AG04450 (cell line): Measurements from ENCODE around the gene VAPA. TPM values are rescaled to one million over a fixed set of nuclear protein-coding genes. Genes with fewer than 3 reads are reported as not detected.

ENCODE experiments used
- CTCF ChIA-PET: fragments of 300-600, 350-600 bp; formaldehyde crosslinking; extraction: SDS; loops from one replicate; lab custom pipeline; 2022; ENCODE audit warnings: antibody characterized with exemption, inconsistent platforms; lab: Charles Lee
- POLR2A ChIA-PET: fragments of 350-600 bp; formaldehyde crosslinking; extraction: SDS; loops from one replicate; lab custom pipeline; 2021; ENCODE audit warnings: antibody characterized with exemption, inconsistent platforms; lab: Yijun Ruan, JAX
- DNase-seq: peaks from one replicate; pipeline ENCODE4 v3.0.0-alpha.2; 2011; ENCODE audit warnings: low read depth, low spot score
- H3K27ac ChIP-seq: one replicate; pipeline ENCODE4 v1.5.1; 2012; ENCODE audit warnings: low read depth, low read length, control low read depth
- H3K27me3 ChIP-seq: one replicate; pipeline ENCODE4 v1.6.0; 2012; ENCODE audit warnings: low read length; ENCODE audit not compliant: control insufficient read depth, insufficient read depth
- H3K4me3 ChIP-seq: 2 replicates; pipeline ENCODE4 v1.5.1; 2011; ENCODE audit warnings: mild to moderate bottlenecking, low read depth, low read length, control low read depth
- H3K9me3 ChIP-seq: 2 replicates; pipeline ENCODE4 v1.5.1; 2012; ENCODE audit warnings: low read length; ENCODE audit not compliant: control insufficient read depth, insufficient read depth
- polyA plus RNA-seq: library from polyadenylated mRNA; depleted of rRNA; stranded (reverse); fragments of >200 nt; gene quantifications from 2 replicates; pipeline ENCODE4 v1.2.3, GENCODE V29; 2011
- TF ChIP-seq, protein P1 (sequence below): IDR thresholded peaks from 2 replicates; pipeline ENCODE4 v1.5.1; 2011; ENCODE audit warnings: low read depth, low read length, control low read depth, inconsistent platforms

VAPA gene
- polyA plus RNA-seq, 1 experiment, result 393 TPM

DNA sequence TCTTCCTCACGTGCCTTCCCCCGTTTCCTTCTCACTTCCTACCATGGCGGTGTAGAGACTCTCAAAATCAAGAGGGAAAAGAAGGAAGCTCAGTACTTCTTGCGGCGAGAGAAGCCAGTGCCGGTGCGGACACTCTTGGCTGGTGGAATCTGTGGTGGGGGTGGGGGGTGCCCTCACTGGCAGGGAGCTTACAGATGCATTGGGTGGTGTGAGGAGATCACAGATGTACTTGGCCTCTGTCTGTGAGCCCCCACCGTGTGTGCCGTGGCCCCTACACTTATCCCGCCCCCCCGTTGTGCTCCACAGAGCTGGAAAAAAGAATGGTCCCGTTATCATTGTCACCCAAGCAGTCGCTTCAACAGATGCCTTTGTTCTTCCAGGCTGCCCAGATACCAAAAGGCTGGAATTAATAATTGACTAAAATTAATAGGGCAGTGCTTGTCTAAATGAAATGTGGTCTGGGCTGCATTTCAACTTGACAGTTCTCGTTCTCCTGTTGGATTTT lies 79.8 kb downstream of the VAPA start:
- DNase-seq, result no peak
- ChIA-PET CTCF (interaction anchor here (1.1 kb wide), 1 partner anchor 23 kb away, joined by 3 read pairs; no protein-coding TSS in a partner anchor), POLR2A (no interaction called here)
- Histone ChIP-seq H3K4me3 (no peak overlapping the region), H3K27me3 (peaks cover 48% of the 10 kb centered on the region), H3K9me3 (peaks cover 5% of the 10 kb centered on the region; the same call in 1 of the 2 replicates), H3K27ac (no peak overlapping the region)
- TF ChIP-seq, protein P1, sequence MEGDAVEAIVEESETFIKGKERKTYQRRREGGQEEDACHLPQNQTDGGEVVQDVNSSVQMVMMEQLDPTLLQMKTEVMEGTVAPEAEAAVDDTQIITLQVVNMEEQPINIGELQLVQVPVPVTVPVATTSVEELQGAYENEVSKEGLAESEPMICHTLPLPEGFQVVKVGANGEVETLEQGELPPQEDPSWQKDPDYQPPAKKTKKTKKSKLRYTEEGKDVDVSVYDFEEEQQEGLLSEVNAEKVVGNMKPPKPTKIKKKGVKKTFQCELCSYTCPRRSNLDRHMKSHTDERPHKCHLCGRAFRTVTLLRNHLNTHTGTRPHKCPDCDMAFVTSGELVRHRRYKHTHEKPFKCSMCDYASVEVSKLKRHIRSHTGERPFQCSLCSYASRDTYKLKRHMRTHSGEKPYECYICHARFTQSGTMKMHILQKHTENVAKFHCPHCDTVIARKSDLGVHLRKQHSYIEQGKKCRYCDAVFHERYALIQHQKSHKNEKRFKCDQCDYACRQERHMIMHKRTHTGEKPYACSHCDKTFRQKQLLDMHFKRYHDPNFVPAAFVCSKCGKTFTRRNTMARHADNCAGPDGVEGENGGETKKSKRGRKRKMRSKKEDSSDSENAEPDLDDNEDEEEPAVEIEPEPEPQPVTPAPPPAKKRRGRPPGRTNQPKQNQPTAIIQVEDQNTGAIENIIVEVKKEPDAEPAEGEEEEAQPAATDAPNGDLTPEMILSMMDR, result no peak

DNA sequence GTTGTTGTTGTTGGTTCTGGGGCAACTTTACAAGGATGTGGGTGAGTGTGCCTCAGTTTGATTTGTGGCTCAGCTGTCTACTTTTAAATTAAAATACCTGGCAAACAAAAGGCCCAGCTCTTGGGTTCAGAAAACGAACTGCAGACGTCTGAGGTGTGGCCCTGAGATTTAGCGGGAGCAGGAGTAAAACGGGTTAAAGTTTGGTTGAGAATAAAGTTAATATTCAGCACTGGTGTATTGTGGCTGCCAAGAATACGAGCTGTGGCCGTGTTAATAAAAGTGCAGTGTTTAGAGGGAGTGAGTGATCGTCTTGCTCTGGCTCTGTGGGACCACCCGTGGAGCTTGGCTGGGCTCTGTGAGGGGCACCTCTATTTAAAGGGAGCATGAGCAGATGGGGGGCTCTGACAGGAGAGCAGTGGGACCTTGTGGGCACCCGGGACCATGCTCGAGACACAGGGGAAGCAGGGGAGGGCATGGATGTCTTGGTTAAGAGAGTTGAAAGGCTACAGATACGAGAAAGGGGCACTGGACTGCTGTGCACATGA lies 80.3 kb downstream of the VAPA start:
- CTCF ChIA-PET, result interaction anchor here (1.1 kb wide), 1 partner anchor 23 kb away, joined by 3 read pairs; no protein-coding TSS in a partner anchor
- H3K27ac ChIP-seq, result no peak overlapping the region
- H3K27me3 ChIP-seq, result peaks cover 48% of the 10 kb centered on the region
- no peak overlapping the region for H3K4me3 ChIP-seq
- H3K9me3 ChIP-seq, result peaks cover 5% of the 10 kb centered on the region; the same call in 1 of the 2 replicates
- POLR2A ChIA-PET, result no interaction called here
- DNase-seq, result no peak
- TF ChIP-seq, protein P1, result no peak

DNA sequence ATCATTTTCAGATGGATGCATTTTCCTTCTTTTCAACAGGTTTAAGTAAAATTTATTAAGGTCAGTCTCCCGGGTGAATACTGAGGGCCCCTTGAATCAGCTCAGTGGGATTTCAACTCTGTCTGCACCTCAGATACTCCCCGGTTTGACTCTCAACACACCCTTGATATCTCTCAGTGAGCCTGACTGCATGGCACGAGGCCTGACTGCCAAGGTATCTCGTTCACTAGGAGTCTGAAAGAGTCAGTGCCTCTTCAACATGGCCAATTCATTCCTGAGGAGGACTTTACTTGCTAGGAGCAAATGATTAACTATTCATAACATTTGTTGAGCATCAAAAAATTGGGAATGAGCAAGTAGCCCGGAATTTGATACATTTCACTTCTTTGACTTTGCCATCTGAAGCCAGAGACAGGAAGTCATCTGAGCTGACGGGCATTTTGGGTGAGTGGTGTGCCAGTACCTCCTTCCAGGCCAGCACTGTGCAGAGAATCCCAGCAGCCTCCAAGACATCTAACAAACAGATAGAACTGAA lies 81.0 kb downstream of the VAPA start:
- Histone ChIP-seq H3K9me3 (peaks cover 5% of the 10 kb centered on the region; the same call in 1 of the 2 replicates), H3K4me3 (no peak overlapping the region), H3K27me3 (peaks cover 44% of the 10 kb centered on the region), H3K27ac (no peak overlapping the region)
- CTCF ChIA-PET, result no interaction called here
- POLR2A ChIA-PET, result no interaction called here
- TF ChIP-seq, protein P1, result no peak
- DNase-seq, result no peak

DNA sequence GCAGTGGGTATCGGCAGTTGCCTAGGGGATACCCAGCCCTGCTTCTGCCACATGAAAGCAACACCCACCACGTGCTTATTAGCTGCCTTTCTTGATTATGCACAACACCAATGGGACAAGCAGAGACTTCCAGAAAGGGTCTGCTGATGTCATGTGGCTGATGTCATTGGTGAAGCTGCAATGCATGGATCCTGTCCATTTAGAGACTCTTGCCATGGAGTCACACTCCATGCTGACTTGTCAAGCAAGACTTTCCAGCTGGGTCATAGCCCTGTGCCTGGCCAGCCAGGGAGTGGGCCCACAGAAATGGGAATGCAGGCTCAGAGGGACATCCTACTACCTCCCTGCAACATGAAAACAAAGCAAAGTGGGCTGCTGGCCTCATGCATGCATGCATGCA lies 81.8 kb downstream of the VAPA start:
- ChIA-PET POLR2A (no interaction called here), CTCF (no interaction called here)
- H3K27ac ChIP-seq, result no peak overlapping the region
- TF ChIP-seq, protein P1, result no peak
- H3K9me3 ChIP-seq, result peaks cover 5% of the 10 kb centered on the region; the same call in 1 of the 2 replicates
- peaks cover 39% of the 10 kb centered on the region for H3K27me3 ChIP-seq
- no peak for DNase-seq
- H3K4me3 ChIP-seq, result no peak overlapping the region

DNA sequence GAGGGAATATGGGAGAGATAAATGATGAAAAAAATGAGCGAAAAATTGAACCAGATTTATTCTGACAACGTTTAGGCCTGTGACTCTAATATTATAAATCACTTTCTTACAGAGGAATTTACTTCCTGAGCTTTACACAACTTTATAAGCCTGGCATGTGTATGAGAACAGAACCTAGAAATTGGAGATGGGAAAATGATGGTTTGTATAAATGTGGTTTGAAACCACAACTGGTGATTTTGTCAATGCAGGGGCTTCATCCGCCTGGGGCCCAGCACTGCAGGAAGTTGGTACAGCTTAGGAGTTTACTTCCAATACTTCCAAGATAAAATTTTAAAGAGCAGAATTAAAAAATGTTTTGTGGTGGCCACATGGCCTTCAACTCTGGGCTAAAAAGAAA lies 82.3 kb downstream of the VAPA start:
- CTCF ChIA-PET, result no interaction called here
- POLR2A ChIA-PET, result no interaction called here
- DNase-seq, result no peak
- TF ChIP-seq, protein P1, result no peak
- Histone ChIP-seq H3K27me3 (peaks cover 39% of the 10 kb centered on the region), H3K9me3 (peaks cover 5% of the 10 kb centered on the region; the same call in 1 of the 2 replicates), H3K27ac (no peak overlapping the region), H3K4me3 (no peak overlapping the region)
